NCI-H2107 (cell line): Measurements from ENCODE around the gene HUS1B.
"Not testable (repeated sequence)": the region's sequence is repeated elsewhere in the genome, so short reads cannot be mapped to it uniquely, and the experiment has no call there.

Source experiments
- DNase-seq: peaks from one replicate; lab custom pipeline; 2025; lab: John Stamatoyannopoulos, UW

The HUS1B gene

GRCh38 chr6:678520-678919 is 21.6 kb upstream of the HUS1B start:
- no peak for DNase-seq

DNA sequence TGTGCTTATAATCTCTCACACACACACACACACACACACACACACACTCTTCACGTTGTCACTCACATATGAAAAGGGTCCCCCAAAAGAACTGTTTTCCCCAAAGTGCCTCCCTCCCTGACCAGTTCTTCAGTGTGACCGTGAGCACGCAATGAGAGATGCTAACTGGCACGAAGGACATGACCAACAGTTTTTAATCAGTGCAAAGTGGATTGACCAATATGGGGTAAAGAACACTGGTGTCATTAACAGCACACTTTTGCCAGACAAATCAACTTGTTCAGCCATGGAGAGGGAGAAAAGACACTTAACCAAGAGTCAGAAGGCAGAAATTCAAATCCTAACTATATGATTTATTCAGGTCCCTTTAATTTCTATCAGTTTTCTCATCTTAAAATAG is 21.0 kb upstream of the HUS1B start:
- no peak for DNase-seq

DNA sequence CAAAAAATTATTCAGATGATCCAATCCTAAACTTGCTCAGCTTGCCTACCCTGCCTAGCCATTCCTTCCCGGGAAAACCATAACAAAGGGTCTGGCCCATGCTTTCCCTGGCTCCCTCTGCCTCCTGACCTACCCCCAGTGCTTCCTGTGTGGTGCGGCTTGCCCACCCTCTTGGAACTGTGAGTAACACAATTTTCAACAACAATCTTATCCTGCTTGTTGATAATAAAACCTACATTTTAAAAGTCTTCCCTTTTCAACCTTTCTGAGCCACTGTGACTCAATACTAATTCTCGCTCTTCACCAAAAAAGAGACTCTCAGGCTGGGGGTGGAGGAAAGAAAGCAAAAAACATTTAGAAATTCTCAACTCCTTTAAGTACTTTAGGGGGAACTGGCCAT is 18.1 kb upstream of the HUS1B start:
- DNase-seq: no peak

GRCh38 chr6:674406-674805 is 17.5 kb upstream of the HUS1B start:
- no peak for DNase-seq

GRCh38 chr6:667253-667927 is 10.5 kb upstream of the HUS1B start:
- no peak for DNase-seq

DNA sequence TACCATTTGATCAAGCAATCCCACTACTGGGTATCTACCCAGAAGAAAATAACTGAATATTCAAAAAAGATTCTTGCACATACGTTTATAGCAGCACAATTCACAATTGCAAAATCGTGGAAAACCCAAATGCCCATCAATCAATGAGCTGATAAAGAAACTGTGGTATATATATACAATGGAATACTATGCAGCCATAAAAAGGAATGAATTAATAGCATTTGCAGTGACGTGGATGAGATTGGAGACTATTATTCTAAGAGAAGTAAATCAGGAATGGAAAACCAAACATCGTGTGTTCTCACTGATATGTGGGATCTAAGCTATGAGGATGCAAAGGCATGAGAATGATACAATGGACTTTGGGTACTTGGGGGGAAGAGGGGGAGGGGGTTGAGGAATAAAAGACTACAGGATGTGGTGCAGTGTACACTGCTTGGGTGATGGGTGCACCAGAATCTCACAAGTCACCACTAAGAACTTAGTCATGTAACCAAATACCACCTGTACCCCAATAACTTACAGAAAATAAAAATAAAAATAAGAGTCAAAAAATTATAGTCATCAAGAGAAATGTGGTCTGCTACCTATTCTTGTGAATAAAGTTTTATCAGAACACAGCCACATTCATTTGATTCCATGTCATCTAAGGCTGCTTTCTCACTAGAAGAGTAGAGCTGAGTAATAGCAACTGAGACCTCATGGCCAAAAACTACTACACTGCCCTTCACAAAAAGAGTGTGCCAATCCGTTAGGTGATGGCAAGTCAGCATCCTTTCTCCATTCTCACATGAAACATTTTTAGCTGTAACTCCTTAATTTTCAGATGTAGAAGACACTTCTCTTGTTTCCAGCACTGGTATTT is 8.7 kb upstream of the HUS1B start:
- no peak for DNase-seq

DNA sequence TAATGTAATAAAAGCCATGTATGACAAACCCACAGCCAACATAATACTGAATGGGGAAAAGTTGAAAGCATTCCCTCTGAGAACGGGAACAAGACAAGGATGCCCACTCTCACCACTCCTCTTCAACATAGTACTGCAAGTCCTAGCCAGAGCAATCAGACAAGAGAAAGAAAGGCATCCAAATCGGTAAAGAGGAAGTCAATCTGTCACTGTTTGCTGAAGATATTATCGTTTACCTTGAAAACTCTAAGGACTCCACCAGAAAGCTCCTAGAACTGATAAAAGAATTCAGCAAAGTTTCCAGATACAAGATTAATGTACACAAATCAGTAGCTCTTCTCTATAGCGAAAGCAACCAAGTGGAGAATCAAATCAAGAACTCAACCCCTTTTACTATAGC is 6.9 kb upstream of the HUS1B start:
- DNase-seq: not testable (repeated sequence)

DNA sequence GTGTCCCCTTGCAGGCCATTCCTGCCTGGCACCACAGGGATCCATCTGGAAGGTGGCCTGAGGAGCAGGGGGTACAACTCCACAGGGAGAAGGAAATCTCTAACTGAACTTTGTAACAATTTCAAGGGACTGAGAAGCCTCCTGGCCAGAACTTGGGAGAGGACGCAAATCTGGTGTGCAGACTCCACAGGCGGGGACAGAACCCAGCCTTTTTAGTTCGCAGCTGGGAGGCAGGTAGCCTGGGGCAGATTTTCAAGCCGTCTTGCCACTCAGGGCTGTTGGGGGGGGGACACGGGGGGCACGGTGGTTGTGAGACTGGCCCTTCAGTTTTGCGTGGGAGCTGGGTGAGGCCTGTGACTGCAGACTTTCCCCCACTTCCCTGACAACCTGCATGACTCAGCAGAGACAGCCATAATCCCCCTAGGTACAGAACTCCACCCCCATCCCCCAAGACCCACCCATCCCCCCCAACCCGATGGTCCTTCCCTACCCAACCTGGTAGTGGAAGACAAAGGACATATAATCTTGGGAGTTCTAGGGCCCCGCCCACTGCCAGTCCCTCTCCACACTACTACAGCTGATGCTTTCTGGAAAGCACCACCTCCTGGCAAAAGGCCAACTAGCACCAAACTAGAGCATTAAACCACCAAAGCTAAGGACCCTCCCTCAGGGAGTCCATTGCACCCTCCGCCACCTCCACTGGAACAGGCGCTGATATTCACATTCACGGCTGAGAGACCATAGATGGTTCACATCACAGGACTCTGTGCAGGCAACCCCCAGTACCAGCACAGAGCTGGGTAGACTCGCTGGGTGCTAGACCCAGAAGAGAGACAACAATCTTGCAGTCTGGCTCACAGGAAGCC is 3.0 kb upstream of the HUS1B start:
- no peak for DNase-seq

DNA sequence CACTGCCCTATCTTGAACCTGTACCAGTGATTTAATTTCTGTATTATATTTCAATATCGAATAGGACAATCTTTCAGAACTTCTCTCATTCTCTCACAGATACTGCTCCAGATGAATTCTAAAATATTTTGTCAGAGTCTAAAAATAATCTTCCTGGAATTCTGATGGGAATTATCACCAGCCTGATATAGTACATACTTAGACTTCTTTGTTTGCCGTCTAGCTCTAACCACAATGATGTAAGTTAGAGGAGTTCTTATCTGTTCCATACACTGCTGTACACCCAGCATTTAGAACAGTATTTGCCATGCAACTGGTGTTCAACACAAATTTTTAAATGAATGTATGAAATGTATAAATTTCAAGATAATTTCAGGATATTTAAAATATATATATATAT is 1.3 kb upstream of the HUS1B start:
- no peak for DNase-seq

DNA sequence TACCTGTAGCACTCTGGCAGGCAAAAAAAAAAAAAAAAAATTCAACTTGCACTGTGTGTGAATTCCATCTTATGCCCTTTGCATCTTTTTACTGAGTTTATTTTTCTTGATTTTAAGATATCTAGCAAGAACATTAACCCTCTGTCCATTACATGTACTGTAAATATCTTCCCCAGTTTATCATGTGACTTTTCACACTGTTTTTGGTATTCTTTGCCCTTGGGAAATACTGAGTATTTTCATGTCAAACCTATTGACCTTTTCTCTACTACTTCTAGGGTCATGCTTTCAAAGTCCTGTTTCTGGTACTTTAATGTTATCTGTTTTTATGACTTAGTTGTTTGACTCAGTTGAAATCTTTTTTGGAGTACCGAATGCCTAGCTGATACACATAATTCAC is 843 bp upstream of the HUS1B start:
- DNase-seq: no peak

- no peak for DNase-seq
Observed at GRCh38 chr6:654136-654535, 2.8 kb downstream of the HUS1B start.

DNA sequence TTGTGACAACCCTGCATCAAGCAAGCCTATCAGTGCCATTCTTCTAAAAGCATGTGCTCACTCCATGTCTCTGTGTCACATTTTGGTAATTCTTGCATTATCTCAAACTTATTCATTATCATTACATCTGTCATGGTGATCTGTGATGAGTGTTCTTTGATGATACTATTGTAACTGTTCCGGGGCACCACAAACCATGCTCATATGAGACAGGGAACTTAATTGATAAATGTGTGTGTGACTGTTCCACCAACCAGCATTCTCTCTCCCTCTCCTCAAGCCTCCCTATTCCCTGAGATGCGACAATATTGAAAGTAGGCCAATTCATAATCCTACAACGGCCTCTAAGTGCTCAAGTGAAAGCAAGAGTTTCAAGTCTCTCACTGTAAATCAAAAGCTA is 4.0 kb downstream of the HUS1B start:
- no peak for DNase-seq

- no peak for DNase-seq
Observed at GRCh38 chr6:650098-650497, 6.8 kb downstream of the HUS1B start.

DNA sequence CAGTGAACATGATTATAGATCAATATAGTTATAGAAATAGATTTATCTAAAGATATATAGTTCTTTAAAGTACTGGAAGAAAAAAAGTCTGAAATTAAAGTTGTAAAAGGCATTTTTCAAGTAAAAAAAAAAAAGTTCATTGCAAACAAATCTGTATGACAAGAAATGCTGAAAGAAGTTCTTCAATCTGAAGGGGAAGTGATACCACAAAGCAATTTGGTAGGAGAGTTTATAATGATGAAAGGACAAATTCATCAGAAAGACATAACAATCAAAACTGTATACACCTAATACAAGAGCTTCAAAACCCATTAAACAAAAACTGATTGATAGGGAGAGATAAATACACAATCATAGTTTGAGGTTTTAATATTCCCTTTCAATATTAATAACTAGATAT is 14.1 kb downstream of the HUS1B start:
- DNase-seq: no peak

GRCh38 chr6:641225-641985 is 15.5 kb downstream of the HUS1B start:
- DNase-seq: no peak

DNA sequence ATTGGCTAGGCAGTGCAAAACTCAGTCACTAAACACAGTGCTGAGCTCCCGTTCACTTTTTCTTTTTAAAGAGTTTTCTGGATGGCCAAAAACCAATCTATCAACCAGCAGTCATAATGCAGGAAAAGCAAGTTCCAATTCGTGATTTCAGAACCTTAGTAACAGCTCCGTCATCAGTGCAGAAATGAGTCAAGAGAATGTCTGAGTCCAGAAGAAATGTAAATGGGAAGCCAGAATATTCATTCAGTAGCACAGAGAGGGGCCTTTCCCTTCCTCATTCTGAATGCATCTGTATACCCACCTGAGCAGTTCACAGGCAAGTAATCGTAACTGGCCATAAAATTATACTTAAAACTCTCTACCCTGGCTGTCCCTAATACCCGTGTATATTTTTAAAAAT is 20.4 kb downstream of the HUS1B start:
- DNase-seq: no peak

DNA sequence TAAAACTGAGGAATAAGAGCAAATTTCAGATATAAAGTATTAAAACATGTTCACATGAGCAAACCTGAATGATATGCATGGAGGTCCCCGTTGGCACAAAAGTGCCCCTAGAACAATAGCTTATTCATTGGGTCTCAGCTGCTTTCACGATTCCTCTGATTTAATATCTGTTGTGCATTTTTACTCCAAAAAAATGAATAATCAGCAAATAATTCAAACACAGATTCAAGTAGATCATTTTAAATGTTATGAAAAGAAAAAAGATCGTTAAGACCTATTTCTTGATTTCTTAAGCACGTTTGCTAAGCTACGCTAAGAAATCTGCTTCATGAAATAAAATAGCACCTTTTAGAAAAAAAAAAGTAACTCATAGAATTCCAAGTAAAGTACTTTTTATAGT is 21.7 kb downstream of the HUS1B start:
- no peak for DNase-seq

DNA sequence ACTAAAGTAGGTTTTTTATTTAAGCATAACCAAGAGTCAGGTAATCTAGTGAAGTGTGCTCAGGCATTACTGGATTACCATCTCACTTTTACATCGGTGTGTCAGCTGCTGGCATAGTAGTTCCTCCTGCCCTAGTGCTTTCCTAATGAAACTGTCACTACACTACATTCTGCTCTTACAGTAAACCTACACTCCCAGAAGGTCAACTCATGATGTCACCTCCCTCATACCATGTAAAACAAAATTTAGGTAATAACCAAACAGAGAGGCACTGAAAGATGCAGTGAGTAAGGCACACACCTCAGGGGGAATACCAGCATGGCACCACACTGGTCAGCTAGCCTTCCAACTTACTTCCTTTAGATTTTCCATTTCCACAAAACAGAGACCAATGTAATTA is 23.3 kb downstream of the HUS1B start:
- no peak for DNase-seq

DNA sequence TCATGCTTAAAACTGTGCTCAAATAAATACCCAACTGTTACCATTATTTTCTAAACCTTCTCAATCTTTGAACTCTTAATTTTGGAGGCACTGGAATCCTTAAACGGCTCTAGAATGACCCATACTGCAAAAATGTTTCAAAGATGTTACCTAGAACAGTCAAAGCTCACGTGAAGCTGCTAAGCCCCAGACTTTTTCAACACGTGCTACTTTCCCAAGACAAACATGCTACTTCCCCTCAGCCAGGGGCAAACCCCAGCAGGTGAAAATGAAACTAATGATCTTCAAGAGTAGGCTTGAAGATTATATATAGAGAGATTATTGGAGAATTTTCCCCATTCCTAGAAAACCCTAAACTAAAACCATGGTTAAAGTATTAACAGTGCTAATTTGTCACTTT is 28.1 kb downstream of the HUS1B start:
- no peak for DNase-seq

- DNase-seq: no peak
Observed at GRCh38 chr6:626236-626635, 30.7 kb downstream of the HUS1B start.

DNA sequence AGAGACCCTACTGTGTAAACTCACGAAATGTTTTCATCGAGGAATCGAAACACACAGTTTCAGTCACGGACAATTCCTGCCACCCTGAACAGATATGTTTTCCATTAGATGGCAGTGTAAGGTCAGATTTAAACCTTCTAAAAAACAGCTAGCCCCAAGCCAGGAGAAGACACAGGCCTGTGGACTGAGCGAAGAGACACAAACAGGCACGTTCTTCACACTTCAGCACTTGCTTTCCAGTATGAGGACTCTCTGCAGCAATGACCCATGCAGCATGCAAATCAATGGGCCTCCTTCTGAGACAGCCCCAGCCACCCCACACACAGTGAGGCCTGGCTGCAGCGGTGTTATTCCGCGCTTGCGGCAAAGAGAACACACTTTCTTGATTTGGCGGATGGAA is 31.9 kb downstream of the HUS1B start:
- no peak for DNase-seq

- no peak for DNase-seq
Observed at GRCh38 chr6:622462-622861, 34.4 kb downstream of the HUS1B start.
